BJ (cell line): Measurements from ENCODE around the gene CACNA2D3. TPM values are rescaled to one million over a fixed set of nuclear protein-coding genes. Genes with fewer than 3 reads are reported as not detected.

Experiments used
- CTCF ChIA-PET: fragments of 350-600 bp; formaldehyde crosslinking; extraction: SDS; loops from one replicate; lab custom pipeline; 2021; ENCODE audit warnings: antibody characterized with exemption, inconsistent platforms; lab: Yijun Ruan, JAX
- POLR2A ChIA-PET: fragments of 300-600 bp; sonication (Branson Sonifier 250); formaldehyde crosslinking; extraction: SDS; loops from one replicate; lab custom pipeline; 2021; ENCODE audit warnings: antibody characterized with exemption; lab: Charles Lee
- DNase-seq: peaks from one replicate; pipeline ENCODE4 v3.0.0-alpha.2; 2011; ENCODE audit warnings: low read depth
- H3K27me3 ChIP-seq: 2 replicates; pipeline ENCODE4 v1.6.0; 2011; ENCODE audit warnings: low read length; ENCODE audit not compliant: control insufficient read depth, insufficient read depth
- H3K36me3 ChIP-seq: 2 replicates; pipeline ENCODE4 v1.5.1; 2011; ENCODE audit warnings: low read length; ENCODE audit not compliant: control insufficient read depth, insufficient read depth
- H3K4me3 ChIP-seq: 2 replicates; pipeline ENCODE4 v1.5.1; 2011; ENCODE audit warnings: low read depth, mild to moderate bottlenecking, control low read depth, low read length
- polyA plus RNA-seq: library from polyadenylated mRNA; depleted of rRNA; stranded (reverse); fragments of >200 nt; gene quantifications from 2 replicates; pipeline ENCODE4 v1.2.3, GENCODE V29; 2011
- TF ChIP-seq, protein P1 (sequence below): IDR thresholded peaks from 2 replicates; pipeline ENCODE4 v1.5.1; 2011; ENCODE audit warnings: low read depth, mild to moderate bottlenecking, control low read depth, inconsistent platforms, low read length, moderate library complexity; ENCODE audit not compliant: insufficient read depth

Gene CACNA2D3
- polyA plus RNA-seq, 1 experiment, result 0.56 TPM

DNA sequence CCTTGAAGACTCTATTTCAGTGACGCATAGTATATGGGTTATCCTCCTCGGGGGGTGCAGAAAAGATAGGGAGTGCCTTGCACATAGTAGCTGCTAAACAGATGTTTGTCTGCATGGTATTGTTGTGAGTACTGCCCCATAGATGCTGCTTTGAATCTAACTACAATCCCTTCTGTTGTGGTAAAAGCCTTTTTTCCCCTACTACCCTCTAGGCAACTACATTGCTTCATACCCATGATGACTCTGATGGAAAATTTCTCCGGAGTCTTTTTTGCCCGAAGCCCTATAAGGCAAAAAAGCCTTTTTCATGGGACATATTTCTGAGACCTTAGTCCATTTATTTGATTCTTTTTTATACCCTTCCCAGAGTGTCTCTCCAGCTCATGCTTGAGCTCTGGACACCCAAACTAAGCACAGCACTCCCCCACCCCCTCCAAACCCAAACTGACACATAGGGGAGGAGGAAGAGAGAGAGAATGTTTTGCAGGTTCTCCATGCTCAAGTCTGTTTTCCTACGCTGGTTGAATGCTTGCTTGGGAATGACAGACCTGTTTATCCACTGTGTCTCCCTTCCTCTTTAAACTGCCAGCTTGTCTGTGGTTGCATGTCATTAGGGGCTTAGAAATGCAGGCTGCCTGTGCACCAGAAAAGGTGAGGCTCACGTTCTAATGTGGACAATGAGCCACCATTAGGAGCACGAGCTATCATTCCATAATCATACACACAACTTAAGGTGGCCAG, 752.6 kb downstream of the CACNA2D3 start:
- POLR2A ChIA-PET, result interaction anchor here (0.5 to 0.7 kb wide), 3 partner anchors 120 to 588 kb away, joined by 3 read pairs; no protein-coding TSS in a partner anchor

DNA sequence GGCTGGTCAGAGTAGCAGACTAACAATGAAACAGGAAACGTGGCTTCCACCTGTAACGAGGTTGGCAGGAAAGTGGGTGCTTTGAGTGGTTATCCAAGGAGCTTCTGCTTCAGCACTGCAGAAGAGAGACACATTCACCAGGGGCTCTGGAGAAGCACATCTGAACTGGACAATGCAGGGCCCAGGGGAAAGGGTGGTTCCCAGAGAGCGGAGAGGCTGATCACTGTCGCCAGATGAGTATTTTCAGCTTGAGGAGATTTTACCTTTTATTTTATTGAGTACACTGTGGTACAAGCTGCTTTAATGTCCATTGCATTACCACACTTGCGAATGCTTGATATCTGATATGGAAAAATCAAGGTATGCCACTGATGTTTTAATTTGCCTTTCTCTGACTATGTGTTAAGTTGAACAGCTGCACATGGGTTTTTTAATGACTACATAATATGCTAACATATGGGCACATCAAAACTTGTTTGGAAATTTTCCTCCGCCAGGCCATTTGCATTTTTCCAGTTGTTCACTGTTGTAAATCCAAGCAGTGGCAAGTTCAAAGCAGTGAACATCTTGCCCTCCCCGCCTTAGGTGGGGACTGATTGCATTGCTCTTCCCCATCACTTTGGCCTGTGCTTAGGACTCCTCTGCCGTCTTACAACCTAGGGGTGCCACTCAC, 753.4 kb downstream of the CACNA2D3 start:
- TF ChIP-seq, protein P1, sequence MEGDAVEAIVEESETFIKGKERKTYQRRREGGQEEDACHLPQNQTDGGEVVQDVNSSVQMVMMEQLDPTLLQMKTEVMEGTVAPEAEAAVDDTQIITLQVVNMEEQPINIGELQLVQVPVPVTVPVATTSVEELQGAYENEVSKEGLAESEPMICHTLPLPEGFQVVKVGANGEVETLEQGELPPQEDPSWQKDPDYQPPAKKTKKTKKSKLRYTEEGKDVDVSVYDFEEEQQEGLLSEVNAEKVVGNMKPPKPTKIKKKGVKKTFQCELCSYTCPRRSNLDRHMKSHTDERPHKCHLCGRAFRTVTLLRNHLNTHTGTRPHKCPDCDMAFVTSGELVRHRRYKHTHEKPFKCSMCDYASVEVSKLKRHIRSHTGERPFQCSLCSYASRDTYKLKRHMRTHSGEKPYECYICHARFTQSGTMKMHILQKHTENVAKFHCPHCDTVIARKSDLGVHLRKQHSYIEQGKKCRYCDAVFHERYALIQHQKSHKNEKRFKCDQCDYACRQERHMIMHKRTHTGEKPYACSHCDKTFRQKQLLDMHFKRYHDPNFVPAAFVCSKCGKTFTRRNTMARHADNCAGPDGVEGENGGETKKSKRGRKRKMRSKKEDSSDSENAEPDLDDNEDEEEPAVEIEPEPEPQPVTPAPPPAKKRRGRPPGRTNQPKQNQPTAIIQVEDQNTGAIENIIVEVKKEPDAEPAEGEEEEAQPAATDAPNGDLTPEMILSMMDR, result no peak
- ChIA-PET CTCF (interaction anchor here (1.0 to 1.8 kb wide), 4 partner anchors 10 to 601 kb away, joined by 3 read pairs; no protein-coding TSS in a partner anchor), POLR2A (interaction anchor here (0.7 kb wide), 1 partner anchor 121 kb away, joined by 3 read pairs; no protein-coding TSS in a partner anchor)
- H3K36me3 ChIP-seq, result no peaks in the 10 kb centered on the region
- H3K27me3 ChIP-seq, result no peaks in the 10 kb centered on the region
- H3K4me3 ChIP-seq, result no peak overlapping the region
- DNase-seq, result no peak

More for the DNA sequence above, 752.6 kb downstream of the CACNA2D3 start:
- Histone ChIP-seq H3K36me3 (no peaks in the 10 kb centered on the region), H3K27me3 (no peaks in the 10 kb centered on the region), H3K4me3 (no peak overlapping the region)
- CTCF ChIA-PET, result interaction anchor here (1.0 to 1.3 kb wide), 4 partner anchors 10 to 115 kb away, joined by 3 read pairs; no protein-coding TSS in a partner anchor
- TF ChIP-seq, protein P1, result no peak
- DNase-seq, result peak; percentile 20

DNA sequence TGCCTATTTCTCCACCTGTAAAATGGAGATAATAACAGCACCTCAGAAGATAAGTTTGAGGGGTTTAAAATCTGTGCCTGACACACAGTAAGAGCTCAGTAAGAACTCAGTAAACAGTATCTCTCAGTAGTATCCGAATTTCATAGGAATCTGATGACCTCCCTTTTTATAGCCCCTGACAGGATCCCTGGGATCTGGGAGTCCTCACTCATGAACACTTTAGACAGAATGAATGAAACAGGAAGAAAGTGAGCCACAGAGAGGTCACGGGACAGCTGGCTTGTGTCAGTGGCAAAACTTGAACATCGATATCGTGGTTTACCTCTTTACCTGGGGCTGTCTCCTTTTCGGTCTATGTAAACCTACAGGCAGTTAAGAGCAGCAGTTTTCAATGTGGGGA, 754.3 kb downstream of the CACNA2D3 start:
- Histone ChIP-seq H3K27me3 (no peaks in the 10 kb centered on the region), H3K4me3 (no peak overlapping the region), H3K36me3 (no peaks in the 10 kb centered on the region)
- ChIA-PET CTCF (interaction anchor here (1.1 to 1.8 kb wide), 4 partner anchors 14 to 600 kb away, joined by 3 to 6 read pairs (median 3); no protein-coding TSS in a partner anchor), POLR2A (no interaction called here)
- no peak for DNase-seq
- TF ChIP-seq, protein P1, result no peak

DNA sequence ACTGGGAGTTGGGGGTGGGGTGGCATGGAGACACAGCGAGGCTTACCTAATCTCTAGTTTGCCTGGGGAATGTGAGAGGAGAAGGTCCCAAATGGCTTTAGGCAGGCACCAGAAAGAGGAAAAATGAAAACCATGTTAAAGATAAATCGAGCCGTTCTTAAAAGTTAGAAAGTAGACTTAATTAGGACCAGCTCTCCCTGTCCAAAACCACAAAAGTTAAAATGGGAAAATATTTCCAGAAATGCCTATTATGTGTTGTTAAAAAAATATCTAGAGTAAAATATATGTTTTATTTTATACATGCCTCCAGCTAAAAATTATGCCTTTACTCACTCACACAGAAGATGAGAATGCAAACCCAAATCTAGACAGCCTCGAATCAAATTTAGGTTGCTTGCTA, 755.4 kb downstream of the CACNA2D3 start:
- Histone ChIP-seq H3K4me3 (no peak overlapping the region), H3K36me3 (no peaks in the 10 kb centered on the region), H3K27me3 (no peaks in the 10 kb centered on the region)
- TF ChIP-seq, protein P1, result no peak
- no peak for DNase-seq
- ChIA-PET POLR2A (no interaction called here), CTCF (interaction anchor here (0.6 to 1.8 kb wide), 7 partner anchors 47 to 599 kb away, joined by 3 to 6 read pairs (median 3); no protein-coding TSS in a partner anchor)

DNA sequence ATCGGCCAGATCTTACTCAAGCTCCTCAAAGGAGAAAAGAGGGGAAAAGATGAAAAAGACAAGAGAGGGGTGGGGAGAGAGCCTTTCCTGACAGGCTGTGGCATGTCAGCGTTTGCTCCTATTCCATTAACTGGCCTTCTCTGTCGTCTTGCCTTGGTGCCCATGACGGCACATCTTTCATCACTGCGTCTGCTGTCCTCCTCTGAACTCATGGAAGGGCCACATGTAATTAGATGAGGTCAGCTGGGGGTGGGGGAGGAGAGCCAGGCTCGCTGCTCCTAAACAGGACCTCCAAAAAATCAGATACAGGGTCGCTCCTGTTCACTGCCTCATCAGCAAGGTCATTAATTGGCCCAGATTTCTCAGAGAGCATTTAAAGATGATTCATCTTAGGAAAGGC, 755.8 kb downstream of the CACNA2D3 start:
- CTCF ChIA-PET, result interaction anchor here (0.6 to 2.1 kb wide), 7 partner anchors 14 to 575 kb away, joined by 3 to 6 read pairs (median 3); no protein-coding TSS in a partner anchor
- TF ChIP-seq, protein P1, result no peak
- POLR2A ChIA-PET, result no interaction called here
- no peaks in the 10 kb centered on the region for H3K36me3 ChIP-seq
- H3K4me3 ChIP-seq, result no peak overlapping the region
- no peaks in the 10 kb centered on the region for H3K27me3 ChIP-seq
- DNase-seq, result no peak
